Lung (tissue), 12 donors: Measurements from ENCODE around the gene CDH23. TPM values are rescaled to one million over a fixed set of nuclear protein-coding genes. Genes with fewer than 3 reads are reported as not detected.

Source experiments
- ATAC-seq: fragments of 200-7000 bp; cut with Tn5 transposase; one replicate; pipeline ENCODE4 v1.9.1; 2020; ENCODE audit warnings: moderate number of reproducible peaks; ENCODE audit not compliant: insufficient read depth, low FRiP score
- DNase-seq, 3 donors: peaks; one replicate each; pipeline ENCODE4 v3.0.0-alpha.2; 2013 to 2017
- H3K27ac ChIP-seq, 2 donors: one replicate each; pipeline ENCODE4 v1.5.1; 2013; ENCODE audit warnings: mild to moderate bottlenecking in 2 of 2, moderate library complexity in 2 of 2, control low read depth in 1 of 2, inconsistent platforms in 1 of 2, low read depth in 1 of 2, low read length in 1 of 2
- H3K27me3 ChIP-seq, 3 donors: one replicate each; pipeline ENCODE4 v1.5.1; 2013; ENCODE audit warnings: low read length in 2 of 3; ENCODE audit not compliant: control insufficient read depth in 3 of 3, insufficient read depth in 3 of 3
- H3K36me3 ChIP-seq, 4 donors: one replicate each; pipeline ENCODE4 v1.5.1; 2013; ENCODE audit warnings: low read length in 4 of 4, mild to moderate bottlenecking in 1 of 4, moderate library complexity in 1 of 4; ENCODE audit not compliant: control insufficient read depth in 4 of 4, insufficient read depth in 4 of 4
- H3K4me1 ChIP-seq, 5 donors: one replicate each; pipeline ENCODE4 v1.5.1; 2013; ENCODE audit warnings: low read length in 5 of 5, mild to moderate bottlenecking in 2 of 5, moderate library complexity in 1 of 5; ENCODE audit not compliant: control insufficient read depth in 5 of 5, insufficient read depth in 5 of 5
- H3K4me3 ChIP-seq: one replicate; pipeline ENCODE4 v1.5.1; 2013; ENCODE audit warnings: mild to moderate bottlenecking, control low read depth, moderate library complexity
- H3K9ac ChIP-seq, 2 donors: one replicate each; pipeline ENCODE4 v1.5.1; 2013; ENCODE audit warnings: low read length in 2 of 2, control low read depth in 1 of 2; ENCODE audit not compliant: insufficient read depth in 1 of 2
- H3K9me3 ChIP-seq, 4 donors: one replicate each; pipeline ENCODE4 v1.5.1; 2013; ENCODE audit warnings: low read length in 3 of 4, mild to moderate bottlenecking in 1 of 4, moderate library complexity in 1 of 4; ENCODE audit not compliant: control insufficient read depth in 4 of 4, insufficient read depth in 3 of 4
- CTCF ChIP-seq: IDR thresholded peaks from 2 replicates; pipeline ENCODE4 v1.5.1; 2012; ENCODE audit warnings: mild to moderate bottlenecking; ENCODE audit errors: control extremely low read depth, extremely low read depth
- WGBS, 2 donors: extraction: QIAGEN DNeasy Blood & Tissue Kit; methylation state at CpG; one replicate each; pipeline ENCODE4 v1.1.7; 2013; 5-methylcytosine and 5-hydroxymethylcytosine counted together
- polyA plus RNA-seq, 2 donors: library from polyadenylated mRNA; stranded (reverse); fragments of 200-250 nt; gene quantifications; one replicate each; pipeline ENCODE4 v1.2.1, GENCODE V29; 2013
- total RNA-seq, 2 donors: library from RNA; depleted of rRNA in 1 of 2; stranded (reverse); fragments of >200 nt in 1 of 2; gene quantifications; one replicate each; pipeline ENCODE4 v1.2.1, GENCODE V29; 2014 to 2021
- donor health status: control.
- donor health status: control.
- donor health status: Bipolar disorder and iron deficiency.
- donor health status: healthy.
- donor health status: DM: yes; HTN: yes; CAD: no.

Gene CDH23
- total and polyA plus RNA-seq, 4 donors: 4.5 to 29.5 (median 6.0) TPM

- no peak for ATAC-seq
- no peaks in the 10 kb centered on the region for H3K27me3 ChIP-seq
- no peaks in the 10 kb centered on the region for H3K36me3 ChIP-seq
- no peak overlapping the region for H3K27ac ChIP-seq
- H3K4me3 ChIP-seq: no peak overlapping the region
- H3K9me3 ChIP-seq: no peaks in the 10 kb centered on the region
- WGBS, 2 donors: 97 to 99% methylated on average over 6 of the region's 6 CpGs
- peaks cover 0 to 16% (median 0%) of the 10 kb centered on the region in 5 donors for H3K4me1 ChIP-seq
- no peak overlapping the region for H3K9ac ChIP-seq
- no peak for TF ChIP-seq CTCF
- no peak for DNase-seq
Observed at GRCh38 chr10:71675295-71675970, 278.7 kb downstream of the CDH23 start.

GRCh38 chr10:71677261-71677660, 280.5 kb downstream of the CDH23 start:
- ATAC-seq: no peak
- no peak for TF ChIP-seq CTCF
- no peaks in the 10 kb centered on the region for H3K27me3 ChIP-seq
- no peak overlapping the region for H3K4me3 ChIP-seq
- no peaks in the 10 kb centered on the region for H3K36me3 ChIP-seq
- H3K9me3 ChIP-seq: no peaks in the 10 kb centered on the region
- peaks cover 0 to 10% (median 0%) of the 10 kb centered on the region in 5 donors for H3K4me1 ChIP-seq
- 94 to 95% methylated on average over 17 of the region's 17 CpGs for WGBS, 2 donors
- no peak for DNase-seq
- no peak overlapping the region for H3K27ac ChIP-seq
- no peak overlapping the region for H3K9ac ChIP-seq

GRCh38 chr10:71678057-71678805, 281.5 kb downstream of the CDH23 start:
- Histone ChIP-seq H3K4me3 (no peak overlapping the region), H3K36me3 (no peaks in the 10 kb centered on the region), H3K27ac (no peak overlapping the region), H3K9me3 (no peaks in the 10 kb centered on the region), H3K27me3 (no peaks in the 10 kb centered on the region), H3K9ac (no peak overlapping the region), H3K4me1 (peaks cover 0 to 13% (median 0%) of the 10 kb centered on the region in 5 donors)
- WGBS, 2 donors: 75 to 81% methylated on average over 10 of the region's 10 CpGs
- TF ChIP-seq CTCF: no peak
- DNase-seq: no peak
- ATAC-seq: no peak
